Endothelial cell of umbilical vein (primary cell): ENCODE data around the gene MTMR4. TPM values are rescaled to one million over a fixed set of nuclear protein-coding genes. Genes with fewer than 3 reads are reported as not detected.
"Not testable (repeated sequence)": the region's sequence is repeated elsewhere in the genome, so short reads cannot be mapped to it uniquely, and the experiment has no call there.

Source experiments
- BruUV-seq: library from RNA; stranded (reverse); fragments of 400-500 nt; replicated peaks from 2 replicates; lab custom pipeline; 2021; lab: Mats Ljungman, UMichigan
- CTCF ChIA-PET: fragments of 300-600, 350-600 bp; sonication (Branson Sonifier 250); formaldehyde crosslinking; loops from one replicate; lab custom pipeline; 2021; ENCODE audit warnings: antibody characterized with exemption, inconsistent platforms; lab: Charles Lee
- POLR2A ChIA-PET: fragments of 300-600, 350-600 bp; sonication (Branson Sonifier 250); formaldehyde crosslinking; loops from one replicate; lab custom pipeline; 2021; ENCODE audit warnings: antibody characterized with exemption, inconsistent platforms; lab: Charles Lee
- DNase-seq: peaks from one replicate; pipeline ENCODE4 v3.0.0-alpha.2; 2011; ENCODE audit warnings: low read depth, low spot score
- FAIRE-seq: peaks from 2 replicates; lab custom pipeline; 2011; peaks lifted over from hg19 to GRCh38; lab: Jason Lieb, UNC
- H2AFZ ChIP-seq: 2 replicates; pipeline ENCODE4 v1.6.0; 2012; ENCODE audit warnings: low read depth, low read length, control low read depth, inconsistent platforms
- H3K27ac ChIP-seq: 2 replicates; pipeline ENCODE4 v1.5.1; 2011; ENCODE audit warnings: low read depth, mild to moderate bottlenecking, control low read depth, low read length, moderate library complexity; ENCODE audit not compliant: insufficient read depth
- H3K27me3 ChIP-seq, 2 experiments: 2 replicates each; pipeline versions ENCODE4 v1.6.0 to v1.6.1; 2011; ENCODE audit warnings: low read length in 2 of 2, mixed read lengths in 1 of 2; ENCODE audit not compliant: control insufficient read depth in 2 of 2, insufficient read depth in 2 of 2
- H3K36me3 ChIP-seq, 2 experiments: 2 replicates in 1 of 2; 3 replicates in 1 of 2; pipeline ENCODE4 v1.5.1; 2011; ENCODE audit warnings: low read length in 2 of 2, mild to moderate bottlenecking in 1 of 2, moderate library complexity in 1 of 2; ENCODE audit not compliant: control insufficient read depth in 2 of 2, insufficient read depth in 2 of 2; ENCODE audit errors: extremely low read depth in 1 of 2
- H3K4me1 ChIP-seq: 3 replicates; pipeline ENCODE4 v1.5.1; 2011; ENCODE audit warnings: mild to moderate bottlenecking, low read length; ENCODE audit not compliant: control insufficient read depth, insufficient read depth; ENCODE audit errors: extremely low read depth
- H3K4me2 ChIP-seq: 2 replicates; pipeline ENCODE4 v1.6.1; 2011; ENCODE audit warnings: low read length, control low read depth, mixed read lengths; ENCODE audit not compliant: insufficient read depth
- H3K4me3 ChIP-seq, 3 experiments: fragments of 200-600 bp in 1 of 3; sonication (generic), shearing (Covaris generic) in 1 of 3; replicated peaks in 1 of 3; 2 replicates each; pipeline ENCODE4 v1.5.1; 2011 to 2016; ENCODE audit warnings: control low read depth in 3 of 3, low read length in 3 of 3, mild to moderate bottlenecking in 2 of 3, inconsistent platforms in 1 of 3, low read depth in 1 of 3, moderate library complexity in 1 of 3; ENCODE audit not compliant: insufficient read depth in 1 of 3
- H3K79me2 ChIP-seq: 2 replicates; pipeline ENCODE4 v1.6.0; 2012; ENCODE audit warnings: low read length, inconsistent platforms; ENCODE audit not compliant: control insufficient read depth, insufficient read depth
- H3K9ac ChIP-seq: replicated peaks from 2 replicates; pipeline ENCODE3; 2011; ENCODE audit warnings: low read length, control low read depth; ENCODE audit not compliant: insufficient read depth; ENCODE audit errors: extremely low read depth
- H3K9me1 ChIP-seq: replicated peaks from 3 replicates; pipeline ENCODE4 v1.6.0; 2011; ENCODE audit warnings: mild to moderate bottlenecking, low read length; ENCODE audit not compliant: control insufficient read depth, insufficient read depth; ENCODE audit errors: extremely low read depth
- H3K9me3 ChIP-seq: replicated peaks from 2 replicates; pipeline ENCODE4 v1.5.1; 2012; ENCODE audit warnings: low read length, inconsistent platforms; ENCODE audit not compliant: control insufficient read depth, insufficient read depth
- H4K20me1 ChIP-seq: replicated peaks from 2 replicates; pipeline ENCODE3; 2011; ENCODE audit warnings: mild to moderate bottlenecking, low read length; ENCODE audit not compliant: control insufficient read depth, insufficient read depth; ENCODE audit errors: extremely low read depth
- EZH2 ChIP-seq: IDR thresholded peaks from 2 replicates; pipeline ENCODE4 v1.6.1; 2012; ENCODE audit warnings: borderline replicate concordance, low read depth, mild to moderate bottlenecking, moderate library complexity, low read length, inconsistent platforms; ENCODE audit not compliant: severe bottlenecking
- FOS ChIP-seq: IDR thresholded peaks from 2 replicates; pipeline ENCODE4 v1.6.1; 2011; ENCODE audit warnings: mild to moderate bottlenecking, low read length, moderate library complexity, borderline replicate concordance; ENCODE audit not compliant: insufficient read depth
- MYC ChIP-seq: IDR thresholded peaks from one replicate; pipeline ENCODE4 v1.6.1; 2011; ENCODE audit warnings: mild to moderate bottlenecking, low read depth, low read length
- POLR2AphosphoS5 ChIP-seq: IDR thresholded peaks from 2 replicates; pipeline ENCODE4 v1.6.1; 2012; ENCODE audit warnings: low read depth, mild to moderate bottlenecking, control low read depth, low read length, moderate library complexity; ENCODE audit not compliant: insufficient read depth
- dilution Hi-C: fragments of 300-500 bp; cut with MboI; formaldehyde crosslinking; loops from one replicate; pipeline ENCODE4 v1.15.0; 2019; ENCODE audit warnings: low sequenced_read_pairs; ENCODE audit not compliant: extremely low pct_ligation_motif_present
- intact Hi-C: fragments of 100-400 bp; cut with micrococcal nuclease; formaldehyde crosslinking; loops from one replicate; pipeline ENCODE4 v1.10.0; 2022
- polyA plus RNA-seq, 4 experiments: library from polyadenylated mRNA; depleted of rRNA in 3 of 4; stranded (reverse) in 3 of 4; unstranded in 1 of 4; fragments of >200 nt; gene quantifications; 2 replicates each; pipeline versions ENCODE4 v1.2.1 to v1.2.3, GENCODE V29; 2011 to 2012; ENCODE audit warnings: missing spikeins in 1 of 4
- total RNA-seq: library from RNA; stranded (reverse); gene quantifications from 2 replicates; pipeline ENCODE4 v1.2.3, GENCODE V29; 2021

Gene MTMR4
- total and polyA plus RNA-seq, 2 donors (not counting 3 experiments of a cell fraction or from before 2014, with no cell fraction given): 25.1 to 41.0 TPM

- TF ChIP-seq FOS (no peak), MYC (no peak), POLR2AphosphoS5 (no peak), EZH2 (no peak)
- POLR2A ChIA-PET: no interaction called here
- intact Hi-C loops (no loop called here), dilution Hi-C loops (no loop called here)
- no peaks in the 10 kb centered on the region for H3K9me3 ChIP-seq
- H3K9me1 ChIP-seq: no peaks in the 10 kb centered on the region
- H3K27me3 ChIP-seq: no peaks in the 10 kb centered on the region
- H3K9ac ChIP-seq: no peak overlapping the region
- FAIRE-seq (no peak), DNase-seq (no peak)
- H2AFZ ChIP-seq: no peak overlapping the region
- H3K4me3 ChIP-seq: no peak overlapping the region
- peaks cover 2% of the 10 kb centered on the region in 2 experiments for H3K36me3 ChIP-seq
- H3K4me2 ChIP-seq: no peak overlapping the region
- H3K27ac ChIP-seq: no peak overlapping the region
- no peaks in the 10 kb centered on the region for H4K20me1 ChIP-seq
- CTCF ChIA-PET: no interaction called here
- H3K4me1 ChIP-seq: no peaks in the 10 kb centered on the region
- H3K79me2 ChIP-seq: no peaks in the 10 kb centered on the region
- BruUV-seq: no TSS peak
Observed at GRCh38 chr17:58484600-58484999, 29.8 kb downstream of the MTMR4 start.

GRCh38 chr17:58481798-58482197, 32.6 kb downstream of the MTMR4 start:
- FAIRE-seq, intact Hi-C loops, DNase-seq: not testable (repeated sequence)

More at GRCh38 chr17:58481798-58482197, 32.6 kb downstream of the MTMR4 start:
- H3K79me2 ChIP-seq, H3K27me3 ChIP-seq, dilution Hi-C loops, H3K27ac ChIP-seq, H3K9ac ChIP-seq, H4K20me1 ChIP-seq, H2AFZ ChIP-seq, H3K4me1 ChIP-seq, BruUV-seq, CTCF ChIA-PET, H3K9me1 ChIP-seq, H3K36me3 ChIP-seq, H3K9me3 ChIP-seq, H3K4me3 ChIP-seq, POLR2A ChIA-PET, H3K4me2 ChIP-seq: not testable (repeated sequence)
